ENCODE measurements around the gene DNAAF3.

DNA sequence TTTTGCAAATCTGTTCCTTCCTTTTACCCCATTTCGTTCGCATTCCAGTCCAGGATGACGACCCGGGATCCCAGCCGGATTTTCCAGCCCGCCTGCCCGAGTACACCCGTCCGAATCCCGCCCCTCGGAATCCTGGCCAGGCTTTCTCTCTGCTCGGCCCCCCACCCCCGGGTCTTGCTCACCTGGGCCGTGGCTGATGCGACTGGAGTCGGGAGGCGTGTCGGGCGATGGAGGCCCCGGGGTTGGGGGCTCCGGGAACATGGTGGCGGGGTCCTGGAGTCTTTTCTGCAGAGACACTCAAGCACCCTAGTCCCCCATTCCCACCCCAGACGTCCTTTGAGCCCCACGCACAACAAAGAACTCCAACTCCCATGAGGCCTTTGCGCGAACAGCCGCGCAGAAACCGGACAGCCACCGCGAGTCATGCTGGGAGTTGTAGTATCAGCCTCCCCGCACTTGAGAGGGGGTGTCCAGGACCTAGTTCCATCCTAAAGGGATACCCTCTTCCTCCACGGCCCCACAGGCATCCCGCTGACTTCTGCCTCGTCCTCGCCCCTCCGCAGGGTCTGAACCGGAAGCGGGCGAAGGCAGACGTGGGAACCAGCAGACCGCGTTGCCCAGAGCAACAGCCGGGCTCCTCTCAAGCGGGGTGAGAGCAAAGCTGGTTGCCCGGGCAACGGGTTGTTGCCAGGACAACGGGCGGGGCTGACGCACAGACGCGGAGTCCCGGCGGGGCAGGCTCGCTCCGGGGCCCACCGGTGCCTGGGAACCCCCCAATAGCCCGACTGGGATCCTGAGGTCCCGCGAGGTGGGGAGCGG is 12.6 kb upstream of the DNAAF3 start:
- TF ChIP-seq, protein P1, sequence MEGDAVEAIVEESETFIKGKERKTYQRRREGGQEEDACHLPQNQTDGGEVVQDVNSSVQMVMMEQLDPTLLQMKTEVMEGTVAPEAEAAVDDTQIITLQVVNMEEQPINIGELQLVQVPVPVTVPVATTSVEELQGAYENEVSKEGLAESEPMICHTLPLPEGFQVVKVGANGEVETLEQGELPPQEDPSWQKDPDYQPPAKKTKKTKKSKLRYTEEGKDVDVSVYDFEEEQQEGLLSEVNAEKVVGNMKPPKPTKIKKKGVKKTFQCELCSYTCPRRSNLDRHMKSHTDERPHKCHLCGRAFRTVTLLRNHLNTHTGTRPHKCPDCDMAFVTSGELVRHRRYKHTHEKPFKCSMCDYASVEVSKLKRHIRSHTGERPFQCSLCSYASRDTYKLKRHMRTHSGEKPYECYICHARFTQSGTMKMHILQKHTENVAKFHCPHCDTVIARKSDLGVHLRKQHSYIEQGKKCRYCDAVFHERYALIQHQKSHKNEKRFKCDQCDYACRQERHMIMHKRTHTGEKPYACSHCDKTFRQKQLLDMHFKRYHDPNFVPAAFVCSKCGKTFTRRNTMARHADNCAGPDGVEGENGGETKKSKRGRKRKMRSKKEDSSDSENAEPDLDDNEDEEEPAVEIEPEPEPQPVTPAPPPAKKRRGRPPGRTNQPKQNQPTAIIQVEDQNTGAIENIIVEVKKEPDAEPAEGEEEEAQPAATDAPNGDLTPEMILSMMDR (IDR thresholded peaks at IDR 0.05): no peak
- no peak for TF ChIP-seq POLR2A (IDR thresholded peaks at IDR 0.05; ENCODE audit: low read depth)
- no peak for TF ChIP-seq EP300 (IDR thresholded peaks at IDR 0.05)
- TF ChIP-seq POLR2AphosphoS5 (IDR thresholded peaks at IDR 0.05): no peak

All from esophagus muscularis mucosa (tissue), 4 donors.